ENCODE measurements around the gene GFRA1. TPM values are rescaled to one million over a fixed set of nuclear protein-coding genes. Genes with fewer than 3 reads are reported as not detected.

GFRA1 gene
- total and polyA plus RNA-seq, 2 of the 8 experiments (the other 6 are each of a cell fraction or from before 2014, with no cell fraction given): 1.1 to 2.0 TPM

GRCh38 chr10:116041948-116042347, 231.1 kb downstream of the GFRA1 start:
- Histone ChIP-seq H2AFZ (ENCODE audit: low read length) (no peak overlapping the region), H3K23ac (ENCODE audit: insufficient read length) (no peak overlapping the region), H2AK5ac (ENCODE audit: low read depth, low read length) (no peak overlapping the region), H3K4ac (replicated peaks; ENCODE audit: insufficient read length, low read depth, low read length) (no peak overlapping the region), H3K36me3 (ENCODE audit: control insufficient read depth in 2 of 4, insufficient read depth in 4 of 4, low read length in 3 of 4) (no peaks in the 10 kb centered on the region), H2BK5ac (ENCODE audit: low read depth, low read length) (no peak overlapping the region), H3K9ac (replicated peaks in 1 of 4; ENCODE audit: extremely low read depth in 1 of 4, low read depth in 3 of 4, low read length in 3 of 4) (no peak overlapping the region), H2BK20ac (ENCODE audit: low read length) (no peak overlapping the region), H3K4me1 (replicated peaks in 1 of 4; ENCODE audit: control insufficient read depth in 3 of 4, insufficient read depth in 4 of 4, low read length in 3 of 4) (no peaks in the 10 kb centered on the region), H2BK120ac (replicated peaks; ENCODE audit: low read depth, low read length) (no peak overlapping the region), H4K5ac (ENCODE audit: insufficient read length, low read depth, low read length) (no peak overlapping the region), H3K4me2 (ENCODE audit: insufficient read depth in 1 of 2, low read depth in 2 of 2, low read length in 2 of 2) (no peak overlapping the region), H3K56ac (replicated peaks; ENCODE audit: insufficient read length, low read depth, low read length) (no peak overlapping the region), H3K9me3 (ENCODE audit: insufficient read depth in 2 of 2, low read depth in 1 of 2, low read length in 1 of 2) (no peaks in the 10 kb centered on the region), H2BK15ac (ENCODE audit: low read length) (no peak overlapping the region), H3K27me3 (replicated peaks in 1 of 4; ENCODE audit: control insufficient read depth in 3 of 4, extremely low read depth in 1 of 4, insufficient read depth in 3 of 4, low read length in 3 of 4) (no peaks in the 10 kb centered on the region), H4K8ac (ENCODE audit: extremely low read depth, insufficient read depth, low read length) (no peak overlapping the region), H3K14ac (ENCODE audit: insufficient read length) (no peak overlapping the region), H3K79me1 (ENCODE audit: low read depth, low read length) (no peaks in the 10 kb centered on the region), H4K91ac (replicated peaks; ENCODE audit: insufficient read length, low read length) (no peak overlapping the region), H2BK12ac (ENCODE audit: low read depth, low read length) (no peak overlapping the region; the same call in 1 of the 2 replicates), H3K79me2 (ENCODE audit: control insufficient read depth in 1 of 2, insufficient read depth in 2 of 2, low read length in 2 of 2) (no peaks in the 10 kb centered on the region), H4K20me1 (replicated peaks in 1 of 2; ENCODE audit: control insufficient read depth in 1 of 2, insufficient read depth in 2 of 2, low read length in 2 of 2) (no peaks in the 10 kb centered on the region), H3K27ac (ENCODE audit: low read depth, low read length) (no peak overlapping the region), H3K4me3 (ENCODE audit: extremely low read depth in 1 of 4, insufficient read depth in 2 of 4, low read depth in 3 of 4, low read length in 4 of 4) (no peak overlapping the region), H3K23me2 (ENCODE audit: low read depth, low read length) (no peaks in the 10 kb centered on the region), H3K18ac (ENCODE audit: extremely low read depth, low read length) (no peak overlapping the region)
- CTCF ChIA-PET (ENCODE audit: partially characterized antibody): interaction anchor here (1.0 to 1.7 kb wide), 5 partner anchors 11 to 78 kb away, joined by 3 to 6 read pairs (median 4); no protein-coding TSS in a partner anchor
- POLR2A ChIA-PET (ENCODE audit: partially characterized antibody): no interaction called here
- FAIRE-seq (no peak), DNase-seq (ENCODE audit: low read depth in 1 of 2, low spot score in 2 of 2) (no peak)
- WGBS, 2 experiments (ENCODE audit: extremely low coverage in 1 of 2, insufficient coverage in 1 of 2, insufficient read length in 1 of 2, insufficient replicate concordance in 2 of 2, low coverage in 1 of 2, low lambda C conversion rate in 2 of 2, missing lambda C conversion rate in 1 of 2): 87% methylated on average over 4 of the region's 4 CpGs; no CpG with 5 or more reads in 1 of the 2 experiments
- TF ChIP-seq PHF8 (conservative IDR thresholded peaks at IDR 0.05; ENCODE audit: low read depth, low read length) (no peak), USF2 (IDR thresholded peaks at IDR 0.05; ENCODE audit: low read length) (no peak), RFX5 (IDR thresholded peaks at IDR 0.05; ENCODE audit: borderline replicate concordance, low read depth, low read length) (no peak), EZH2 (IDR thresholded peaks at IDR 0.05; ENCODE audit: low read depth, low read length, severe bottlenecking) (no peak), YY1 (IDR thresholded peaks at IDR 0.05; ENCODE audit: low read depth, low read length) (no peak), KDM5A (IDR thresholded peaks at IDR 0.05; ENCODE audit: low read length) (no peak), FOSL1 (IDR thresholded peaks at IDR 0.05; ENCODE audit: insufficient read depth, low read depth, low read length) (no peak), SP2 (IDR thresholded peaks at IDR 0.05; ENCODE audit: low read length) (no peak)
